Endodermal cell (in vitro differentiated cells): Measurements from ENCODE around the gene SLC6A8. TPM values are rescaled to one million over a fixed set of nuclear protein-coding genes. Genes with fewer than 3 reads are reported as not detected.
"Not testable (repeated sequence)": the region's sequence is repeated elsewhere in the genome, so short reads cannot be mapped to it uniquely, and the experiment has no call there.

Experiments used
- DNase-seq: peaks from one replicate; pipeline ENCODE4 v3.0.0-alpha.2; 2017
- H3K27ac ChIP-seq: 2 replicates; pipeline ENCODE4 v1.5.1; 2013; ENCODE audit warnings: mild to moderate bottlenecking, low read depth, low read length, moderate library complexity
- H3K27me3 ChIP-seq: 2 replicates; pipeline ENCODE4 v1.6.1; 2013; ENCODE audit warnings: mild to moderate bottlenecking, low read length, moderate library complexity; ENCODE audit not compliant: insufficient read depth, control insufficient read depth, poor library complexity, severe bottlenecking
- H3K36me3 ChIP-seq: 2 replicates; pipeline ENCODE4 v1.7.0; 2013; ENCODE audit warnings: mild to moderate bottlenecking, low read length, moderate library complexity; ENCODE audit not compliant: control insufficient read depth, insufficient read depth
- H3K4me1 ChIP-seq: one replicate; pipeline ENCODE4 v1.7.0; 2013; ENCODE audit warnings: low read length; ENCODE audit not compliant: control insufficient read depth, insufficient read depth
- H3K4me3 ChIP-seq: 2 replicates; pipeline ENCODE4 v1.5.1; 2013; ENCODE audit warnings: mild to moderate bottlenecking, low read length, moderate library complexity
- H3K9ac ChIP-seq: 2 replicates; pipeline ENCODE4 v1.6.1; 2013; ENCODE audit warnings: mild to moderate bottlenecking, low read length, moderate library complexity; ENCODE audit not compliant: poor library complexity, severe bottlenecking; ENCODE audit errors: extremely low read depth
- H3K9me3 ChIP-seq: 2 replicates; pipeline ENCODE4 v1.6.1; 2013; ENCODE audit warnings: mild to moderate bottlenecking, low read length, moderate library complexity; ENCODE audit not compliant: control insufficient read depth
- H3K27ac Mint-ChIP-seq: 2 replicates; pipeline ENCODE4 v1.8.0; 2020; ENCODE audit warnings: mixed read lengths
- H3K27me3 Mint-ChIP-seq: 2 replicates; pipeline ENCODE4 v1.8.0; 2021; ENCODE audit warnings: mild to moderate bottlenecking, mixed read lengths; ENCODE audit not compliant: insufficient read depth
- H3K36me3 Mint-ChIP-seq: 2 replicates; pipeline ENCODE4 v1.8.0; 2020; ENCODE audit warnings: low read depth, mixed read lengths
- H3K4me1 Mint-ChIP-seq: 2 replicates; pipeline ENCODE4 v1.8.0; 2020; ENCODE audit warnings: mixed read lengths
- H3K4me3 Mint-ChIP-seq: 2 replicates; pipeline ENCODE4 v1.8.0; 2020; ENCODE audit warnings: mild to moderate bottlenecking, moderate library complexity, mixed read lengths
- H3K9me3 Mint-ChIP-seq: 2 replicates; pipeline ENCODE4 v1.8.0; 2020; ENCODE audit warnings: mild to moderate bottlenecking, mixed read lengths
- CTCF ChIP-seq: fragments of 200-600 bp; sonication (generic); conservative IDR thresholded peaks from 2 replicates; pipeline ENCODE4 v1.5.0; 2021; ENCODE audit warnings: antibody characterized with exemption, mild to moderate bottlenecking
- WGBS, 2 experiments: methylation state at CpG; one replicate each; pipeline versions ENCODE4 v1.1.5 to v1.1.7; 2013; ENCODE audit warnings: missing lambda C conversion rate in 2 of 2, mixed read lengths in 1 of 2; ENCODE audit not compliant: insufficient coverage in 1 of 2, insufficient read length in 1 of 2; 5-methylcytosine and 5-hydroxymethylcytosine counted together
- total RNA-seq, 2 donors: library from RNA; stranded (reverse); fragmentation: NEBNext Ultra II Directional in 1 of 2; extraction: Animal tissue kit (Norgen Biotek cat#: 25700) in 1 of 2; gene quantifications; 2 replicates in 1 of 2; 3 replicates in 1 of 2; pipeline ENCODE4 v1.2.1, GENCODE V29; 2021

Gene SLC6A8
- total RNA-seq, 2 donors from 2014 or later, result 57.6 to 121 TPM

DNA sequence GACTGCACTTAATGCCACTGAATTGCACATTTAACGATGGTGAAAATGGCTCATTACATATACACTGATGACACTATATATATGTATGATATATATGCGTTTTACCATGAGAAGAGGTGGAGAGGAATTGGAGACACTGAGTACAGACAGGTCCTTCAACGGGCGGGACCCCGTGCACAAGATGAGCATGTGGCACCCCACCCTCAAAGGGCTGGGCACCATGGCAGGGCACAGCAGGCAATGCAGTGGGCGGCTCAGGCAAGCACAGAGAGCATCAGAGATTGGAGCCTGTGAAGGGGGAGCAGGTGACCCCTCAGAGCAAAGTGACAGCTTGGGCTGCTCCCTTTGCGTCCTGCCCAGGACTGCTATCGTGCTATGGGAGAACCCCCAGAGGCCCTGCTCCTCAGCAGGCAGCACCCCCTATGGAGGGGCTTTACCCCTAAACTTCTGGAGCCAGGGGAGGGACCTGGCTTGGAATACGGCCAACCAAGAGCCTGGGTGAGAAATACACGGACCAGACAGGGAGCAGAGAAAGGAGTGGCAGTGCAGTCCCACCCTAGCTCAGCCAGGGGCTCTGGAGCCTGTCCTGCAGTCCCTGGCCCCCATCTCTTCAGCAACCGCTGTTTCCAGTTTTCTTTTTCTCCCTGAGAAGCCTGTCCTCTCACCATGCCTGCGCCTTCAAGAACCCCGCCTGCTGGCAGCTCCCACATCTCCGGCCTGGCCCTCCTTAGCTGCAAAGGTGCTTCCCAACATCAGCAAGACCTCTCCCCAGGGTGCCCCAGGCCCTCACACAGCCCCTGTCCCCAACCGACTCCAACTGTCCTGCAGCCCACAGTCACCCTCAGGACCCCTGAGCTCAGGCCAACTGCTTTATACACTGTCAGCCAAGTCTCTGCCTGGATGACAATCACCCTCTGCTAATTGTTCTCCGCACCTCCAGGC, 10.5 kb downstream of the SLC6A8 start:
- no peaks in the 10 kb centered on the region for H3K36me3 ChIP-seq
- TF ChIP-seq CTCF, result no peak
- Mint-ChIP-seq H3K4me1 (no peaks in the 10 kb centered on the region), H3K9me3 (peaks cover 60% of the 10 kb centered on the region), H3K4me3 (no peak overlapping the region), H3K27ac (peak overlapping the region; percentile 7), H3K27me3 (no peaks in the 10 kb centered on the region), H3K36me3 (peaks cover 11% of the 10 kb centered on the region)
- H3K4me1 ChIP-seq, result no peaks in the 10 kb centered on the region
- no peak for DNase-seq
- H3K4me3 ChIP-seq, result no peak overlapping the region
- 91% methylated on average over 11 of the region's 16 CpGs; no CpG with 5 or more reads in 1 of the 2 experiments for WGBS, 2 experiments
- no peak overlapping the region for H3K9ac ChIP-seq
- no peaks in the 10 kb centered on the region for H3K27me3 ChIP-seq
- H3K9me3 ChIP-seq, result no peaks in the 10 kb centered on the region
- H3K27ac ChIP-seq, result no peak overlapping the region

DNA sequence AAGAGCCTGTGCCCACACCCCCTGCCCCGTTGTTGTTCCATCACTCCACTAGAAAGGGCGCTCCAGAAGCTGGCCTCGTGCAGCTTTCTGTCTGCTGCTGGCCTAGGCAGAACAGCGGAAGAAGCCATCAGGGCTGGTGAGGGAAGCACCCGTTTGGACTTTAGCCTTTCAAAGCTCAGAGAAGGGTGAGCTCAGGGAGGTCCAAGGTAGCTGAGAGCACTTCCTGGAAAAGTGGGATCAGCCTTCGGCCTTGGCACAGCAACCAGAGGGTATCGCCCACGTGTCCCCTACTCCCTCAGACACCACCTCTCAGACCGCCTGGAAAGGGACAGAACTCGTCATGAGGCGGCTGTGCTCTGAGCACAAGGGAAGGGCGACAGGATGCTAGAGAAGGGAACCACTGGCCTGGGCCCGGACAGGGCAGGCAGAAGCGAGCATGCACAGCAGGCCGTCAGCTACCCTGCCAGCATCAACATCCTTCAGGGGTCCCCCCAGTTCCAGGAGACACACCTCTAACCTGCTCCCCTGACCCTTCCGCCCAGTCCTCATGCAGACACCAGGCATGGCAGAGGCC, 11.6 kb downstream of the SLC6A8 start:
- not testable (repeated sequence) for H3K4me3 ChIP-seq, H3K27ac ChIP-seq, H3K27me3 ChIP-seq, H3K9me3 ChIP-seq, H3K27ac Mint-ChIP-seq, H3K36me3 ChIP-seq, H3K4me1 Mint-ChIP-seq, H3K4me3 Mint-ChIP-seq, H3K9ac ChIP-seq, H3K4me1 ChIP-seq, H3K27me3 Mint-ChIP-seq, DNase-seq
- Mint-ChIP-seq H3K9me3 (peaks cover 60% of the 10 kb centered on the region), H3K36me3 (peaks cover 18% of the 10 kb centered on the region)
- 83 to 94% methylated on average over 2 to 12 of the region's 16 CpGs for WGBS, 2 experiments

DNA sequence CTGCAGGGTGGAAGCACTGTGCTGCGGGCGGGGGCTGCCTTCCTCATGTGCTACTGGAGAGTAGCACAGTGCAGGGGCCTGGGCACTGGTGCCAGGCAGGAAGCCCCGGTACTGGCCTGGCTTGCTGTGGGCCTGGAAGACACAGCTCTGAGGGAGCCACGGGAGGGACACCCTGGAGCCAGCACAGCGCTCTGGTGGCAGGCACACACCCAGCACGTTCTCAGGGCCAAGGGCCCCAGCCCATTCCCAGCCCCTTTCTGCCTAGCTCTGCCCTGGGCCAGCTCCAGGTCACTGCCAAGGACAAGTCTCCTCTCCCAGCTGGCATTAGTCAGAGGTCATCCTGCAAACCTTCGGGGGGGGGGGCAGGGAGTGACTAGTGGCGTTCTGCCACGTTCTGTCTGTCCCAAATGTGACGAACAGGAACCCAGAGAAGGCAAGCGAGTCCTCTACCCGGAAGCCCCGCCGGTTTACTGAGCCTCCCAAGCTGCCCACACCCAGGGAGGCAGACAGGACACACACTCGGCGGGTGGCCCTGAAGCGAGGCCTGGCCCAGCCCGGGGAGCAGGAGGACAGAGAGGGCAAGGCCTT, 12.2 kb downstream of the SLC6A8 start:
- peaks cover 65% of the 10 kb centered on the region for H3K9me3 Mint-ChIP-seq
- H3K27ac ChIP-seq, H3K27me3 ChIP-seq, H3K27me3 Mint-ChIP-seq, H3K27ac Mint-ChIP-seq, H3K36me3 ChIP-seq, DNase-seq, H3K4me1 ChIP-seq, H3K4me3 Mint-ChIP-seq, H3K4me1 Mint-ChIP-seq, H3K9me3 ChIP-seq, H3K9ac ChIP-seq, H3K4me3 ChIP-seq: not testable (repeated sequence)
- 83 to 93% methylated on average over 2 to 16 of the region's 18 CpGs for WGBS, 2 experiments
- H3K36me3 Mint-ChIP-seq, result peaks cover 18% of the 10 kb centered on the region

- DNase-seq, result no peak
- H3K27me3 ChIP-seq, result no peaks in the 10 kb centered on the region
- H3K4me3 Mint-ChIP-seq, result no peak overlapping the region
- 93% methylated on average over 10 of the region's 15 CpGs; no CpG with 5 or more reads in 1 of the 2 experiments for WGBS, 2 experiments
- no peaks in the 10 kb centered on the region for H3K27me3 Mint-ChIP-seq
- H3K4me1 Mint-ChIP-seq, result no peaks in the 10 kb centered on the region
- no peak overlapping the region for H3K9ac ChIP-seq
- no peak overlapping the region for H3K27ac ChIP-seq
- H3K9me3 Mint-ChIP-seq, result peaks cover 69% of the 10 kb centered on the region
- no peak overlapping the region for H3K4me3 ChIP-seq
- no peak for TF ChIP-seq CTCF
- H3K9me3 ChIP-seq, result no peaks in the 10 kb centered on the region
- H3K4me1 ChIP-seq, result no peaks in the 10 kb centered on the region
- H3K36me3 ChIP-seq, result peaks cover 3% of the 10 kb centered on the region
- peaks cover 18% of the 10 kb centered on the region for H3K36me3 Mint-ChIP-seq
- no peak overlapping the region for H3K27ac Mint-ChIP-seq
These were observed 12.7 kb downstream of the SLC6A8 start for GRCh38 chrX:153700376-153700945.
